GM21529 (cell line): Measurements from ENCODE around the gene HYPK.
"Not testable (repeated sequence)": the region's sequence is repeated elsewhere in the genome, so short reads cannot be mapped to it uniquely, and the experiment has no call there.

Experiments used
- ATAC-seq: cut with Tn5 transposase; IDR thresholded peaks from one replicate; pipeline ENCODE4 v1.9.1; 2021; ENCODE audit not compliant: unreplicated experiment

The HYPK gene

GRCh38 chr15:43795197-43795596, 5.2 kb upstream of the HYPK start:
- ATAC-seq = no peak

- no peak for ATAC-seq
These were observed 4.4 kb upstream of the HYPK start for GRCh38 chr15:43795997-43796396.

- no peak for ATAC-seq
These were observed 3.8 kb upstream of the HYPK start for GRCh38 chr15:43796566-43796965.

GRCh38 chr15:43799209-43799944, 1.0 kb upstream of the HYPK start:
- ATAC-seq = no peak

- no peak for ATAC-seq
These were observed 484 bp upstream of the HYPK start, which contains the start of gene SERINC4 for GRCh38 chr15:43799945-43800285. SERINC4 (minus strand) TSS chr15:43800220; CDS start chr15:43799986, 234 bp downstream.

- ATAC-seq = not testable (repeated sequence)
These were observed 2.3 kb downstream of the HYPK start for GRCh38 chr15:43802676-43803075.

GRCh38 chr15:43808435-43808950, 8.1 kb downstream of the HYPK start:
- no peak for ATAC-seq

- ATAC-seq = peak; percentile 77
These were observed 8.7 kb downstream of the HYPK start for GRCh38 chr15:43808960-43809678.

GRCh38 chr15:43815064-43815463, 14.7 kb downstream of the HYPK start:
- ATAC-seq = not testable (repeated sequence)

- no peak for ATAC-seq
These were observed 21.1 kb downstream of the HYPK start for GRCh38 chr15:43821505-43821904.

- peak; percentile 66 for ATAC-seq
These were observed 24.2 kb downstream of the HYPK start, which contains the start of gene MFAP1 for GRCh38 chr15:43824302-43825246. MFAP1 (minus strand) TSS chr15:43824690; CDS start chr15:43824569, 121 bp downstream.

- not testable (repeated sequence) for ATAC-seq
These were observed 24.9 kb downstream of the HYPK start for GRCh38 chr15:43825305-43825704.

GRCh38 chr15:43826029-43826507, 25.7 kb downstream of the HYPK start:
- ATAC-seq = no peak

GRCh38 chr15:43826508-43827341, 26.3 kb downstream of the HYPK start, which contains the start of gene WDR76:
WDR76 (plus strand) TSS chr15:43827002; CDS start chr15:43827033, 31 bp downstream.
- peak; percentile 59 for ATAC-seq

GRCh38 chr15:43828061-43828657, 27.8 kb downstream of the HYPK start:
- no peak for ATAC-seq

GRCh38 chr15:43829951-43830540, 29.6 kb downstream of the HYPK start:
- ATAC-seq = not testable (repeated sequence)

GRCh38 chr15:43830691-43831275, 30.4 kb downstream of the HYPK start:
- ATAC-seq = not testable (repeated sequence)

GRCh38 chr15:43831519-43832052, 31.2 kb downstream of the HYPK start:
- not testable (repeated sequence) for ATAC-seq
